Skeletal muscle tissue (tissue), 4 donors: ENCODE data around the gene RAB20. TPM values are rescaled to one million over a fixed set of nuclear protein-coding genes. Genes with fewer than 3 reads are reported as not detected.

ENCODE experiments used
- H3K27ac ChIP-seq: one replicate; pipeline ENCODE4 v1.7.0; 2013; ENCODE audit warnings: mild to moderate bottlenecking, low read depth, low read length, inconsistent platforms
- H3K27me3 ChIP-seq, 3 donors: one replicate each; pipeline ENCODE4 v1.7.0; 2013; ENCODE audit warnings: low read length in 3 of 3; ENCODE audit not compliant: control insufficient read depth in 3 of 3, insufficient read depth in 3 of 3
- H3K36me3 ChIP-seq, 3 donors: one replicate each; pipeline ENCODE4 v1.7.0; 2013; ENCODE audit warnings: low read length in 3 of 3; ENCODE audit not compliant: control insufficient read depth in 3 of 3, insufficient read depth in 3 of 3
- H3K4me1 ChIP-seq, 3 donors: one replicate each; pipeline ENCODE4 v1.7.0; 2013; ENCODE audit warnings: low read length in 3 of 3, mild to moderate bottlenecking in 3 of 3; ENCODE audit not compliant: control insufficient read depth in 3 of 3, insufficient read depth in 3 of 3
- H3K4me3 ChIP-seq, 3 donors: one replicate each; pipeline ENCODE4 v1.7.0; 2013; ENCODE audit warnings: low read length in 3 of 3
- H3K9ac ChIP-seq, 3 donors: one replicate each; pipeline ENCODE4 v1.7.0; 2013; ENCODE audit warnings: low read length in 3 of 3, mild to moderate bottlenecking in 3 of 3, moderate library complexity in 2 of 3, low read depth in 1 of 3
- H3K9me3 ChIP-seq, 3 donors: one replicate each; pipeline ENCODE4 v1.7.0; 2013; ENCODE audit warnings: low read length in 3 of 3; ENCODE audit not compliant: control insufficient read depth in 3 of 3
- total RNA-seq: library from RNA; depleted of rRNA; stranded (reverse); fragments of >200 nt; gene quantifications from one replicate; pipeline ENCODE4 v1.2.3, GENCODE V29; 2014
- donor health status: Osteomylitis.

The RAB20 gene
- total RNA-seq, 1 donor from 2014 or later = 7.3 TPM

DNA sequence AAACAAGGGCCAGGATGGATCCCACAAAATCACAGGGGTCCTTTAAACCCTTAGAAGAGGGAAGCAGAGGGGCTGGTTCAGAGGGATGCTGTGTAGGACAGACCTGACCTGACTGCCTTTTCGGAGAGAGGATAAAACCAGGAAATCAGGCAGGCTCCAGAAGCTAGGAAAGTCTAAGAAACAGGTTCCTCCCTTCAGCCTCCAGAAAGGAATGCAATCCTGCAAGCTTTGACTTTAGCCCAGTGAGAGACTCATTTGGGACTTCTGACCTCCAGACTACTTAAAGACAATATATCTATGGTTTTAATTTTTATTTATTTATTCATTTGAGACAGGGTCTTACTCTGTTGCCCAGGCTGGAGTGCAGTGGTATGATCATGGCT, 5.3 kb downstream of the RAB20 start:
- Histone ChIP-seq H3K4me3 (no peak overlapping the region), H3K9ac (no peak overlapping the region), H3K36me3 (peaks cover 0 to 7% (median 2%) of the 10 kb centered on the region in 3 donors), H3K27me3 (no peaks in the 10 kb centered on the region), H3K27ac (no peak overlapping the region), H3K9me3 (no peaks in the 10 kb centered on the region), H3K4me1 (peaks cover 7 to 19% (median 16%) of the 10 kb centered on the region in 3 donors)

DNA sequence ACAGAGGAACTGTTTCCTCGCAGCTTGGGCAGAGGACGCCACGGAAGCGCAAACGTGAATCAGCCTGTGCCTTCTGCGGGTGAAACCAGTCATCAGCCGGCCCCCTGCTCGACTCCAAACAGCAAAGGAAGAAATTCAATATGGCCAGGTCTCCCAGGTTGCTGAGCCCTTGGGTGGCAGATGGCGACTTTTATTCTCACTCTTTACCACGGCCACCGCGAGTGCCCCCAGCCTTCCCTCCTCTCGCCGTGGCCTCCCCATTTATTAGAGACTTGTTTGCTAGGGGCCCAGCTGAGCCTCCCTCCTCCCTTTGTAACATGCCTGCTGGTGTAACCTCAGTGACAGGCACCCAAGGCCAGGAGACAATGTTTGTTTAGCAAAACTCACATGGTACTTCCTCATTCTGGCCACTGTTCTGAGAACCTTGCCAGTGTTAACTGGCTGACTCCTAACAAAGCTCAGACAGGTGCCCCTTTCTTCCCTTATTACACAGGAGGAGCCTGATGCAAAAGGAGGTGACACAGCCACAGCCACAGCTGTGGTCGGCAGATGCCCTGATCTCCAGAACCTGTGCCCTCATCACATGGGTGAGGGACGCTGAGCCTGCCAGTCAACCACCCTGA, 5.8 kb downstream of the RAB20 start:
- Histone ChIP-seq H3K9ac (no peak overlapping the region), H3K9me3 (no peaks in the 10 kb centered on the region), H3K36me3 (peaks cover 0 to 7% (median 2%) of the 10 kb centered on the region in 3 donors), H3K4me1 (peaks cover 7 to 14% (median 13%) of the 10 kb centered on the region in 3 donors), H3K27ac (no peak overlapping the region), H3K27me3 (no peaks in the 10 kb centered on the region), H3K4me3 (no peak overlapping the region)

DNA sequence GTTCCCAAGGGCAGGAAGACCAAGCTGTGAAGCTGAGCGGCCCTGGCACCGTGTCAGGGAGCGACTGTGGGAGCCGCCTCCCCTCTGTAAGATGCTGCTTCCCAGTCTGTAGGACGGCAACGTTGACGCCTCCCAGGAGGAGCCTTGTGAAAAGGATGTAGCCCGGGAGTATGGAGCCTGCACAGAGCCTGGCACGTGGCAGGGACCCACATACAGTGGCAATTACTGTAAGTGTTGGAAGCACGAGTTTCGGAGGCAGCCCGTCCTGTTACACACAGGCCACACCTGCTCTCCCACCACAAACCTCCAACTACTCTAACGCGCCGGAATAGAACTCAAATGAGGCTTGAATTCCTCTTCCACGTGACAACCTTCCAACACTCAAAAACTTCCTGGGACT, 6.6 kb downstream of the RAB20 start:
- H3K36me3 ChIP-seq = peaks cover 0 to 7% (median 2%) of the 10 kb centered on the region in 3 donors
- no peak overlapping the region for H3K4me3 ChIP-seq
- no peak overlapping the region for H3K27ac ChIP-seq
- no peaks in the 10 kb centered on the region for H3K9me3 ChIP-seq
- H3K27me3 ChIP-seq = no peaks in the 10 kb centered on the region
- H3K4me1 ChIP-seq = peaks cover 7 to 12% (median 10%) of the 10 kb centered on the region in 3 donors
- no peak overlapping the region for H3K9ac ChIP-seq

DNA sequence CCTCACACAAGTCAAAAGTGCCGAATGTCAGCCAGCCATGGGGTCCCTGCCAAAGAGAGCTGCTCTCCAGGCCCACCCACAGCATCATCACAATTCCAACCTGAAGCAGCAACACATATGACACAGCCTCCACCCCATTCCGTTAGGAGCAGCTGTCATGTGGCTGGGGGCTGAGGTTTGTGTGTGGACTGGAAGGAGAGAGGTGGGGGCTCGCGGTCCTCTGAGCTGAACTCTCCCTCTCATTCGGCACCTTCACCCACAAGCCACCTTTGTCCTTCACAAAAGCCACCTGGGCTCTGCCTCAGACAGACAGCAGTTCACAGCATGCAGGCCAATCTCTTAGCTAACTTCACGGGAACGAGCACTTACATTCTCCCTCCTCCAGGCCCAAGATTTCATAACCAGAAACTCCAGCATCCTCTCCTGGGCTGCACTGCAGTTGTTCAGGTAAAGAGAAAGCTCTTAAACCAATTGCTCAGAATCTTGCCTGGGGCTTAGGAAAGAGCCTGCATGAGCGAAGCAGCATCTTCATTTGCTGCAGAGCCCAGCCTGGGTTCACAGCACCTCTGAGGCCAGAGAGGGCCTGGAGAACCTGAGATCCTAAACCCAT, 7.2 kb downstream of the RAB20 start:
- Histone ChIP-seq H3K27ac (no peak overlapping the region), H3K4me1 (peaks cover under 1 to 6% (median 4%) of the 10 kb centered on the region in 3 donors), H3K9ac (no peak overlapping the region), H3K9me3 (no peaks in the 10 kb centered on the region), H3K4me3 (no peak overlapping the region), H3K36me3 (peaks cover 0 to 7% (median 2%) of the 10 kb centered on the region in 3 donors), H3K27me3 (no peaks in the 10 kb centered on the region)

GRCh38 chr13:110553417-110553816, 8.1 kb downstream of the RAB20 start:
- peaks cover 0 to 5% (median 4%) of the 10 kb centered on the region in 3 donors for H3K4me1 ChIP-seq
- no peaks in the 10 kb centered on the region for H3K9me3 ChIP-seq
- H3K36me3 ChIP-seq = peaks cover 0 to 7% (median 2%) of the 10 kb centered on the region in 3 donors
- H3K4me3 ChIP-seq = no peak overlapping the region
- no peak overlapping the region for H3K9ac ChIP-seq
- H3K27ac ChIP-seq = no peak overlapping the region
- H3K27me3 ChIP-seq = no peaks in the 10 kb centered on the region

DNA sequence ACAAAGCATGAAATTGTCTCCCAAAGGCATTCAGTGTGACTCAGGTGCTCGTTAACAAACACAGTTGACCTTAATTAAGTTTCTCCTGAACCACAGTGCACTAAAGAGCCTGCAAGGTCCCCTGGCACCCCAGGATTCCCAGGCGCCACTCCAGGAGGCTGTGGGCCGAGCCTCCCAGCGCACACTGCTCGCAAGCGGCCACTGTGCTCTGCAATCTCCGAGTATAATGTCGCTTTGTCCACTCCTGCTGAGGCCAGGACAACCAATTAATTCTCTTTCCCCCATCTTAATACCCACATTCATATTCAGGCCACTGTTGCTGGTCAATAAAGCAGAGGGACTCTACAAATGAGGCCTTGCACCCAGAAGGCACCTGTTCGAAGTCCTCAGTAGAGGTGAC, 8.8 kb downstream of the RAB20 start:
- no peak overlapping the region for H3K4me3 ChIP-seq
- no peak overlapping the region for H3K27ac ChIP-seq
- peaks cover 0 to 6% (median 4%) of the 10 kb centered on the region in 3 donors for H3K4me1 ChIP-seq
- H3K36me3 ChIP-seq = peaks cover 0 to 7% (median 2%) of the 10 kb centered on the region in 3 donors
- no peaks in the 10 kb centered on the region for H3K9me3 ChIP-seq
- no peak overlapping the region for H3K9ac ChIP-seq
- H3K27me3 ChIP-seq = no peaks in the 10 kb centered on the region

- H3K27ac ChIP-seq = no peak overlapping the region
- H3K4me1 ChIP-seq = peaks cover 6 to 17% (median 16%) of the 10 kb centered on the region in 3 donors
- H3K9ac ChIP-seq = peak overlapping the region in 2 of 3 donors; percentile 7 to 33
Observed at GRCh38 chr13:110551284-110551683, 10.2 kb downstream of the RAB20 start.

DNA sequence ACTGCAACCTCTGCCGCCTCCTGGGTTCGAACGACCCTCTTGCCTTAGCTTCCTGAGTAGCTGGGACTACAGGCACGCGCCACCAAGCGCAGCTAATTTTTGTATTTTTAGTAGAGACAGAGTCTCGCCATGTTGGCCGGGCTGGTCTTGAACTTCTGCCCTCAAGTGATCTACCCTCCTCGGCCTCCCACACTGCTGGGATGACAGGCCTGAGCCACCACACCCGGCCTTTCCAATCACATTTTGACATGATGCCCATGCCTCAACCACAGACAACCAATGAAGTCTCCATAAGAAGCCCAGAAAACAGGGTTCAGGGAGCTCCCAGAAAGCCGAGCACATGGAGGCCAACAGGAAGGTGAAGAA, 11.7 kb downstream of the RAB20 start:
- Histone ChIP-seq H3K27me3 (no peaks in the 10 kb centered on the region), H3K4me3 (no peak overlapping the region), H3K9me3 (no peaks in the 10 kb centered on the region), H3K9ac (no peak overlapping the region), H3K36me3 (no peaks in the 10 kb centered on the region), H3K27ac (no peak overlapping the region), H3K4me1 (peaks cover 6 to 17% (median 16%) of the 10 kb centered on the region in 3 donors)

More at GRCh38 chr13:110551284-110551683, 10.2 kb downstream of the RAB20 start:
- Histone ChIP-seq H3K4me3 (no peak overlapping the region), H3K36me3 (peaks cover 0 to 2% (median 0%) of the 10 kb centered on the region in 3 donors), H3K9me3 (no peaks in the 10 kb centered on the region), H3K27me3 (no peaks in the 10 kb centered on the region)

GRCh38 chr13:110548891-110549794, 12.4 kb downstream of the RAB20 start:
- no peak overlapping the region for H3K4me3 ChIP-seq
- H3K9me3 ChIP-seq = peaks cover 0 to 2% (median 0%) of the 10 kb centered on the region in 3 donors
- H3K9ac ChIP-seq = no peak overlapping the region
- peaks cover 6 to 17% (median 16%) of the 10 kb centered on the region in 3 donors for H3K4me1 ChIP-seq
- H3K36me3 ChIP-seq = no peaks in the 10 kb centered on the region
- no peak overlapping the region for H3K27ac ChIP-seq
- no peaks in the 10 kb centered on the region for H3K27me3 ChIP-seq
